ENCODE results near the gene FABP6. TPM values are rescaled to one million over a fixed set of nuclear protein-coding genes. Genes with fewer than 3 reads are reported as not detected.

FABP6 gene
- total RNA-seq, 1 experiment from 2014 or later: 5.2 TPM

DNA sequence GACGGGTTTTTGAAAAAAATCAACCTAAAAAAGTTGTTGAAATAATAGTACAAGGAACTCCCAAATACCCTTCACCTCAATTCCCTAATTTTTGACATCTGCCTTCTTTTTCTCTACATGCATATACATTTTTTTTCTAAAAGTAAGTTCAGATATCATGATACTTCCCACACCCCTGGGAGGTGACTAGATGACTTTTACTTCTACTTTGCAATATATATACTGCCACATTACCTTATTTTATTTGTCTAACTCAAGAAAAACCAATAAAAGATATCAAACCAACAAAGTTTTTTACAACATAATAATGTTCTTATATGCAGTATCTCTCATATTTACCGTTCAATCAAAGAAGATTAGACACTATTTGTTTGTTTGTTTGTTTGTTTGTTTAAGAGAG, 52.0 kb downstream of the FABP6 start:
- Histone ChIP-seq H3K56ac (ENCODE audit: insufficient read length, low read depth, low read length) (no peak overlapping the region), H3K27me3 (ENCODE audit: insufficient read depth, low read length) (no peaks in the 10 kb centered on the region), H4K20me1 (ENCODE audit: control insufficient read depth, insufficient read depth, insufficient read length) (no peaks in the 10 kb centered on the region), H4K8ac (replicated peaks; ENCODE audit: insufficient read length, low read depth, low read length) (no peak overlapping the region), H3K79me1 (ENCODE audit: insufficient read depth, low read depth, low read length, poor library complexity, severe bottlenecking) (no peaks in the 10 kb centered on the region), H2AFZ (ENCODE audit: low read length) (no peak overlapping the region), H3T11ph (ENCODE audit: low read length) (no peak overlapping the region), H2BK15ac (ENCODE audit: low read depth, low read length) (no peak overlapping the region), H2AK5ac (ENCODE audit: insufficient read length, low read length) (no peak overlapping the region), H2BK5ac (ENCODE audit: insufficient read length, low read length) (no peak overlapping the region), H2BK12ac (ENCODE audit: insufficient read length, low read depth, low read length) (no peak overlapping the region), H3K14ac (ENCODE audit: insufficient read depth, low read length) (no peak overlapping the region), H3K4ac (ENCODE audit: low read depth, low read length) (no peak overlapping the region), H4K91ac (ENCODE audit: insufficient read length, low read depth, low read length) (no peak overlapping the region), H3K79me2 (ENCODE audit: insufficient read depth, low read length) (peaks cover 2% of the 10 kb centered on the region; the same call in 1 of the 2 replicates), H4K5ac (ENCODE audit: insufficient read length, low read depth, low read length) (no peak overlapping the region), H2BK20ac (ENCODE audit: low read depth, low read length, poor library complexity, severe bottlenecking) (no peak overlapping the region), H3K9me3 (ENCODE audit: control insufficient read depth, low read depth, low read length) (no peaks in the 10 kb centered on the region), H3K27ac (ENCODE audit: insufficient read length, low read depth, low read length) (no peak overlapping the region), H3K9ac (ENCODE audit: extremely low read depth, insufficient read length, low read length) (no peak overlapping the region), H3K4me2 (ENCODE audit: insufficient read depth, insufficient read length, low read length) (no peak overlapping the region), H3K23ac (ENCODE audit: insufficient read length, low read depth, low read length) (no peak overlapping the region), H3K4me1 (ENCODE audit: insufficient read depth, low read length) (no peaks in the 10 kb centered on the region; the same call in 1 of the 2 replicates), H3K18ac (ENCODE audit: insufficient read length, low read depth, low read length) (no peak overlapping the region), H2BK120ac (ENCODE audit: low read depth, low read length, poor library complexity, severe bottlenecking) (no peak overlapping the region), H3K23me2 (ENCODE audit: insufficient read length, low read depth, low read length, poor library complexity, severe bottlenecking) (no peaks in the 10 kb centered on the region)
- Mint-ChIP-seq H3K9me3 (no peaks in the 10 kb centered on the region), H3K36me3 (ENCODE audit: insufficient read depth in 1 of 3, low read depth in 3 of 3) (peaks cover 33 to 47% (median 40%) of the 10 kb centered on the region in 3 experiments; a peak in 6 of 7 replicates), H3K4me1 (peaks cover 37 to 41% of the 10 kb centered on the region in 2 experiments), H3K27me3 (ENCODE audit: low read depth) (no peaks in the 10 kb centered on the region), H3K27ac (peak overlapping the region in 2 of 3 experiments; percentile 19 to 90; a peak in 3 of 7 replicates), H3K4me3 (no peak overlapping the region)
- TF ChIP-seq, protein P1, sequence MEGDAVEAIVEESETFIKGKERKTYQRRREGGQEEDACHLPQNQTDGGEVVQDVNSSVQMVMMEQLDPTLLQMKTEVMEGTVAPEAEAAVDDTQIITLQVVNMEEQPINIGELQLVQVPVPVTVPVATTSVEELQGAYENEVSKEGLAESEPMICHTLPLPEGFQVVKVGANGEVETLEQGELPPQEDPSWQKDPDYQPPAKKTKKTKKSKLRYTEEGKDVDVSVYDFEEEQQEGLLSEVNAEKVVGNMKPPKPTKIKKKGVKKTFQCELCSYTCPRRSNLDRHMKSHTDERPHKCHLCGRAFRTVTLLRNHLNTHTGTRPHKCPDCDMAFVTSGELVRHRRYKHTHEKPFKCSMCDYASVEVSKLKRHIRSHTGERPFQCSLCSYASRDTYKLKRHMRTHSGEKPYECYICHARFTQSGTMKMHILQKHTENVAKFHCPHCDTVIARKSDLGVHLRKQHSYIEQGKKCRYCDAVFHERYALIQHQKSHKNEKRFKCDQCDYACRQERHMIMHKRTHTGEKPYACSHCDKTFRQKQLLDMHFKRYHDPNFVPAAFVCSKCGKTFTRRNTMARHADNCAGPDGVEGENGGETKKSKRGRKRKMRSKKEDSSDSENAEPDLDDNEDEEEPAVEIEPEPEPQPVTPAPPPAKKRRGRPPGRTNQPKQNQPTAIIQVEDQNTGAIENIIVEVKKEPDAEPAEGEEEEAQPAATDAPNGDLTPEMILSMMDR (conservative IDR thresholded peaks at IDR 0.05): no peak
- no peak for DNase-seq
- WGBS (ENCODE audit: extremely low coverage, insufficient read length, low lambda C conversion rate): no CpG with 5 or more reads among the region's 2 CpGs

Measured in H9 (cell line).